ENCODE measurements around the gene SMIM20. TPM values are rescaled to one million over a fixed set of nuclear protein-coding genes. Genes with fewer than 3 reads are reported as not detected.

SMIM20 gene
- total and polyA plus RNA-seq, 12 donors, result 22.9 to 80.5 (median 40.6) TPM

- WGBS, 4 donors, result 31 to 55% (median 40%) methylated on average over 5 of the region's 5 CpGs
- Histone ChIP-seq H3K4me3 (no peak overlapping the region), H3K27ac (no peak overlapping the region), H3K9me3 (replicated peaks in 1 of 3) (no peaks in the 10 kb centered on the region), H3K36me3 (replicated peaks in 1 of 2) (no peaks in the 10 kb centered on the region), H3K4me1 (replicated peaks in 1 of 2) (peaks cover 0 to 6% of the 10 kb centered on the region in 2 donors), H3K27me3 (peaks cover 2% of the 10 kb centered on the region)
- peak in 2 of 7 donors; percentile 29 to 34 for DNase-seq
- TF ChIP-seq CTCF (IDR thresholded peaks at IDR 0.05), result no peak
- TF ChIP-seq POLR2A (IDR thresholded peaks at IDR 0.05), result no peak
- intact Hi-C loops (cut with DNase I), result no loop called here
Observed at GRCh38 chr4:25908491-25908901, 5.5 kb upstream of the SMIM20 start.

GRCh38 chr4:25911356-25911755, 2.7 kb upstream of the SMIM20 start:
- no peak overlapping the region for H3K4me3 ChIP-seq
- H3K27me3 ChIP-seq, result peaks cover 2% of the 10 kb centered on the region
- DNase-seq, result no peak
- H3K9me3 ChIP-seq (replicated peaks in 1 of 3), result no peaks in the 10 kb centered on the region
- intact Hi-C loops (cut with DNase I), result no loop called here
- peaks cover 6 to 15% of the 10 kb centered on the region in 2 donors for H3K4me1 ChIP-seq (replicated peaks in 1 of 2)
- TF ChIP-seq POLR2A (IDR thresholded peaks at IDR 0.05) (no peak), CTCF (IDR thresholded peaks at IDR 0.05) (no peak)
- no peak overlapping the region for H3K27ac ChIP-seq
- no peaks in the 10 kb centered on the region for H3K36me3 ChIP-seq (replicated peaks in 1 of 2)
- 64 to 86% (median 76%) methylated on average over 3 to 6 of the region's 6 CpGs for WGBS, 4 donors

DNA sequence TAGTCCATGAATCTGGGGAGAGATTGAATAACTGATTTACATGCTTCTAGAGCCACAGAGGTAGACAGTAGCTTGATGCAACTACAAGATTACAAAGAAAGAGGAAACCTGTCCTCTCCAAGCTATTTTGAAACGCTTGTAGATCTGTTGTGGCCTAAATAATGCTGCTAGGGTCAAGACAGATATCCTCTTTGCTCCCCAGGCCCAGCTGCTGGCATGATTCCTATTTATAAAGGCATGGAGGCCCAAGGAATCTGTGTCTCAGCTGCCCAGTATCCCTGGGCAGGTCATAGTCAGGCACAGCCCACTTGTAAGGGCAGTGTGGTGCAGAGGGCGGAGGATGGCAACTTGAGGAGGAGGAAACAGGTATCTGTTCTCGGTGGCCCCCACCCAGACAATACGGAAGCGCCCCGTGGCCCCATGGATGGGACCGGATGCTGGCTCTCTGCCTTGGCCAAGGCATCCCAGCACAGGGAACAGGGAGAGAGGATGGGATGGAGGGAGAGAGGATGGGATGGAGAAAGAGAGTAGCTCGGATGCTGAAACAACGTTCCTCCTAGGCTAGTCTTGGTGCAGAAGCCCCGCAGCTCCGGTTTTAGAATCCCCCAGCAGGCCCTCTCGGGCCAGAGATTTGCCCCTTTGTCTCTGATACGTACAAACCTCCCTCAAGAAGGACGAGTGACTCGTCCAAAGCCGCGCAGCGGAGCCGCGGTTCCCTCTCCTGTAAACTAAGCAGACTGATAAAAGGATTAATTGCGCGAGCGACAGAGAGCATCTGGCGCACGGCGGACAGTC, 767 bp upstream of the SMIM20 start:
- Histone ChIP-seq H3K27ac (peak overlapping the region in 4 of 5 donors; percentile 61 to 98 (median 90)), H3K4me1 (replicated peaks in 1 of 2) (peaks cover 6 to 15% of the 10 kb centered on the region in 2 donors), H3K9me3 (replicated peaks in 1 of 3) (no peaks in the 10 kb centered on the region), H3K27me3 (no peaks in the 10 kb centered on the region), H3K4me3 (peak overlapping the region in 3 of 4 donors; percentile 39 to 71 (median 59)), H3K36me3 (replicated peaks in 1 of 2) (no peaks in the 10 kb centered on the region)
- intact Hi-C loops (cut with DNase I), result no loop called here
- TF ChIP-seq POLR2A (IDR thresholded peaks at IDR 0.05), result no peak
- no peak for TF ChIP-seq CTCF (IDR thresholded peaks at IDR 0.05)
- whole genome bisulfite sequencing, 4 donors, result 9 to 11% (median 10%) methylated on average over 26 of the region's 26 CpGs
- DNase-seq, result peak; percentile 18 to 56 (median 33)

DNA sequence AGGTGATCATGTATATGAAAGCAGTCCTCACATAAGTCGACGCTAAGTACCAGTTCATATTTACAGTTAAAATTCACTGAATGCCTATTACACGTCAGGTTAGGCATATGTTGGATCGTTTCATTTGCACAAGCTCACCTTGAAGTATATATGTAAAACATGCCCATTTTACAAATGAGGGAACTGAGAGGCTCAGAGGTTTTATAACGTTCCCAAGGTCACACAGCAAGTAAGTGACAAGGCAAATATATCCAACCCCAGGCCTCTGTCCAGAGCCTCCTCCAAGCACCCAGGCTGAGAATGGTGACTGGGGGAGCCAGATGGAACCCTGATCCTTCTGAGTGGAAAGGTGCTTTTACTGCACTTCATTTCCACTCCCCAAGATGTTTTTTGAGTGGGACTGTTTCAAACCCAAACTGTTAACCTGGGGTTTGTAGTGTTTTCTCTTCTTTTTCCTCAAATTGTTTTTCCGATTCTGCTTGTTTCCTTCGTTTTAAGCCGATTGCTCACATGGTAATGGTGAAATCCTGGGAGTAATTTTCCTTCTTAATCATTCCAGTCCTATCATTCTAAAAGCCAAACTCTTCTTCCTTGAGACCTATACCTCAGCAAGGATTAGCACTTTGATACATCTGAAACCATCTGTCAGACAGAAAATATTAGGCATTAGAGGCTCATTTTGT, 791 bp downstream of the SMIM20 start:
- intact Hi-C loops (cut with DNase I), result no loop called here
- H3K9me3 ChIP-seq (replicated peaks in 1 of 3), result no peaks in the 10 kb centered on the region
- peak overlapping the region in 3 of 4 donors; percentile 59 to 71 (median 63) for H3K4me3 ChIP-seq
- peaks cover 6 to 15% of the 10 kb centered on the region in 2 donors for H3K4me1 ChIP-seq (replicated peaks in 1 of 2)
- H3K36me3 ChIP-seq (replicated peaks in 1 of 2), result no peaks in the 10 kb centered on the region
- WGBS, 4 donors, result 56 to 67% (median 60%) methylated on average over 8 of the region's 8 CpGs
- H3K27ac ChIP-seq, result peak overlapping the region in 4 of 5 donors; percentile 78 to 98 (median 90)
- no peak for DNase-seq
- no peaks in the 10 kb centered on the region for H3K27me3 ChIP-seq
- TF ChIP-seq CTCF (IDR thresholded peaks at IDR 0.05) (no peak), POLR2A (IDR thresholded peaks at IDR 0.05) (no peak)

Data from adrenal gland (tissue), 12 donors.